PC-3 (cell line): ENCODE measurements around the gene MPP2.

ENCODE experiments used
- CTCF ChIP-seq: fragments of 300-600 bp; sonication (generic); conservative IDR thresholded peaks from 2 replicates; pipeline ENCODE4 v1.5.1; 2017; ENCODE audit warnings: antibody characterized with exemption, low read depth, mild to moderate bottlenecking, low read length
- EZH2phosphoT487 ChIP-seq: fragments of 300-600 bp; sonication (generic); IDR thresholded peaks from 2 replicates; pipeline ENCODE4 v1.6.1; 2018; ENCODE audit warnings: mild to moderate bottlenecking, antibody characterized with exemption, low read length, borderline replicate concordance

DNA sequence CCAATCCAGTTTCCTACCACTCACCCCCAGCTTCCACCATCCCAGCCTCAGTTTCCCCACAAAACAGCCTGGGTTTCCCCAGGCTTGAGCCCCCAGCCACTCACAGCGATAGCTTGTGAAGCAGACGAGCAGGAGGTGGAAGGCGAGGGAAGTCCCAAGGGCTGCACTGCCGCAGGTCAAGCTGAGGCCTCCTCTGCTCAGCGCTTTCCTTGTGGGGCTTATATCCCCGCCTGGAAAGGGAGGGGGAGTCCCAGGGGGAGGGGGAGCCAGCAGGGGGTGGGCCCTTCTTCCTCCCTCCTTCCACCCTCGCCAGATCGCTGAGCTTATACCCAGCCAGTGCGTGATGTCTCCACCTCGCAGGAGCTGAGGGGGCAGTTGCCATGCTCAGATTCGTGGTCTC is 46.4 kb upstream of the MPP2 start, which contains the start of gene PYY:
- TF ChIP-seq CTCF (no peak), EZH2phosphoT487 (no peak)
